Measurements from ENCODE around the gene TAF3.
"Not testable (repeated sequence)": the region's sequence is repeated elsewhere in the genome, so short reads cannot be mapped to it uniquely, and the experiment has no call there.

TAF3 gene

DNA sequence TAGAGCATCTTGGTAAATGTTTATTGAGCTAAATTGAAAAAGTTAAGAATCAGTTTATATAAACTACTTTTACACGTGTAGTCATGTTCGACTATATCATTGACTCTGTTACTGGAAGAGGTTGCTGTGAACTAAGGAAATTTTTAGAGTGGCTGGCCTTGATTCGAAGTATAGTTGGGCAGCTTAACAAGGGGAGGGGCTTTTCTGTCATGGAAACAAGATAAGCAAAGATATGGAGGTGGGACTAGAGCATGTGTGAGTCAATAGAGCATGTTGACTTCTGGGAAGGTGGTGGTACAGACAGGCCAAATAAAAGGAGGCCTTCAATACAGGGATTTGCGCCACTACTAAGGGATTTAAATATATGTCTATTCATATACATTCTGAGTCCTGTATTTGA, 22.7 kb upstream of the TAF3 start:
- DNase-seq (no peak), ATAC-seq (replicated peaks) (no peak)
- no peaks in the 10 kb centered on the region for H3K27me3 Mint-ChIP-seq
- no peaks in the 10 kb centered on the region for H3K9me3 Mint-ChIP-seq
- peak overlapping the region; percentile 10 to 19 for H3K27ac Mint-ChIP-seq
- no peak overlapping the region for H3K4me3 Mint-ChIP-seq
- H3K4me1 Mint-ChIP-seq (ENCODE audit: low read depth in 2 of 2): peaks cover 25 to 58% of the 10 kb centered on the region in 2 donors
- peaks cover 45% of the 10 kb centered on the region for H3K36me3 Mint-ChIP-seq (ENCODE audit: insufficient read depth)

- Mint-ChIP-seq H3K27me3 (no peaks in the 10 kb centered on the region), H3K27ac (no peak overlapping the region), H3K36me3 (ENCODE audit: insufficient read depth) (peaks cover 64% of the 10 kb centered on the region), H3K9me3 (no peaks in the 10 kb centered on the region), H3K4me1 (ENCODE audit: low read depth in 2 of 2) (peaks cover 20 to 39% of the 10 kb centered on the region in 2 donors), H3K4me3 (no peak overlapping the region)
- DNase-seq (no peak), ATAC-seq (replicated peaks) (no peak)
Measured at GRCh38 chr10:7797582-7797981, 20.7 kb upstream of the TAF3 start.

GRCh38 chr10:7802606-7803005, 15.7 kb upstream of the TAF3 start:
- no peak for ATAC-seq (replicated peaks)
- H3K9me3 Mint-ChIP-seq: no peaks in the 10 kb centered on the region
- peaks cover 95% of the 10 kb centered on the region for H3K36me3 Mint-ChIP-seq (ENCODE audit: insufficient read depth)

DNA sequence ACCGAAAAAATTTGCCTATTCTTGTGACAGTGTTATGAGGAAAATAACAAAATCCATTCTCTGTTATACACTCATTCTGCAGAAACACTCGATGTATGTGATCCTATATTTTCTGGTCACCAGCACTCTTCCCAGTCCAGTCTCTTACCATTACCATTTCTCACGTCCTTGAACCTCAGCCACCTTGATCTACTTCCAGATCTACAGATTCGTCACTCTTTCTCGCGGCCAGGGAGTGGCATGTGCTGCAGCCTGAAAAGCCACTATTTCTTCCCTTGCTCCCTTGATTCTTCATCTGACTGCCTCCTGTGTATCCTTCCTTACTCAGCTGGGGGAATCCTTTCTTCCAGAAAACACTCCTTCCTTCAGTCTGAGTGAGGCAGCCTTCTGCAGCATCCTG, 14.1 kb upstream of the TAF3 start:
- no peaks in the 10 kb centered on the region for H3K4me1 Mint-ChIP-seq (ENCODE audit: low read depth in 2 of 2)
- no peak overlapping the region for H3K4me3 Mint-ChIP-seq
- no peaks in the 10 kb centered on the region for H3K27me3 Mint-ChIP-seq
- DNase-seq: no peak
- peaks cover 85% of the 10 kb centered on the region for H3K36me3 Mint-ChIP-seq (ENCODE audit: insufficient read depth)
- H3K27ac Mint-ChIP-seq: no peak overlapping the region
- no peaks in the 10 kb centered on the region for H3K9me3 Mint-ChIP-seq
- no peak for ATAC-seq (replicated peaks)

More at GRCh38 chr10:7802606-7803005, 15.7 kb upstream of the TAF3 start:
- H3K4me3 Mint-ChIP-seq: no peak overlapping the region
- H3K27me3 Mint-ChIP-seq: no peaks in the 10 kb centered on the region
- DNase-seq: no peak
- no peak overlapping the region for H3K27ac Mint-ChIP-seq
- H3K4me1 Mint-ChIP-seq (ENCODE audit: low read depth in 2 of 2): no peaks in the 10 kb centered on the region

DNA sequence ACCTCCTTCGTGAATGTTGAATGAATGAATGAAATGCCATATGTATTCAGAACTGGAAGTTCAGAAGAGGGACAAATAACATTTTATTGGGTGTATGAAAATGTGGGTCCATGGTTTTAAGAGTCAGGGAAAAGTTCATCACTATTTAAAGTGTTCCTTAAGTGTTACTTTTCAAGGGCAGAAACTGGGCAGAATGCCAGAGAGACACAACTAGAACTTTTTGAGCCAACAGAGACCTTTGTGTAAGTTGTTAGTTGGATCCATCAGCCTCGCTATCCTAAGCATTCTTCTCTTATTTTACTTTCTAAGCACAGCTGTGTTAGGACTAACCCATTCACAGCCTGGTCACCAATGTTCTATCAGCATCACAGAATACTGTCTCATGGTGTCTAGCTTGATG, 13.6 kb upstream of the TAF3 start:
- no peak for ATAC-seq (replicated peaks)
- Mint-ChIP-seq H3K27ac (no peak overlapping the region), H3K4me1 (ENCODE audit: low read depth in 2 of 2) (no peaks in the 10 kb centered on the region), H3K27me3 (no peaks in the 10 kb centered on the region), H3K36me3 (ENCODE audit: insufficient read depth) (peaks cover 80% of the 10 kb centered on the region), H3K4me3 (no peak overlapping the region), H3K9me3 (no peaks in the 10 kb centered on the region)
- DNase-seq: no peak

GRCh38 chr10:7808686-7809267, 9.5 kb upstream of the TAF3 start:
- H3K36me3 Mint-ChIP-seq (ENCODE audit: insufficient read depth): peaks cover 40% of the 10 kb centered on the region

GRCh38 chr10:7810443-7810842, 7.9 kb upstream of the TAF3 start:
- H3K9me3 Mint-ChIP-seq: no peaks in the 10 kb centered on the region

More at GRCh38 chr10:7808686-7809267, 9.5 kb upstream of the TAF3 start:
- H3K4me1 Mint-ChIP-seq (ENCODE audit: low read depth in 2 of 2): no peaks in the 10 kb centered on the region
- ATAC-seq (replicated peaks): no peak
- DNase-seq: no peak
- H3K27ac Mint-ChIP-seq: no peak overlapping the region
- H3K27me3 Mint-ChIP-seq: peaks cover 0 to 7% of the 10 kb centered on the region in 2 donors
- H3K4me3 Mint-ChIP-seq: no peak overlapping the region
- no peaks in the 10 kb centered on the region for H3K9me3 Mint-ChIP-seq

DNA sequence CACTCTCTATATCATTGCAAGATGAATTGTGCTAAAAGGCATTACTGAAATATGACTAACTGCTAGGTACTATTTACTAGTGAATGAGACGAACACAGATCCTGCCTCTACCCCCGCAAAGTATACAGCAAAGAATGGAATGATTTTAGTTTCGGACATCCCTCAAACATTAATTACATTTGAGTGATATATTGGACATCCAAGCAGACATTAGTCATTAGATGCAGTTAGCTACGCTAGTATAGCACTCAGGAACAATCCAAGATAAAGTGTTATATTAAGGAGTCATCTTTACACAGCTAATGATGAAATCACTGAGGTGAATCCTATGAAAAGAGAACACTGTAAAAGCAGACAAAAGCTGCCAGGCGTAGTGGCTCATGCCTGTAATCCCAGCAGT, 7.3 kb upstream of the TAF3 start:
- no peak overlapping the region for H3K4me3 Mint-ChIP-seq
- H3K4me1 Mint-ChIP-seq (ENCODE audit: low read depth in 2 of 2): no peaks in the 10 kb centered on the region
- no peak for ATAC-seq (replicated peaks)
- no peak overlapping the region for H3K27ac Mint-ChIP-seq
- peaks cover 20% of the 10 kb centered on the region for H3K36me3 Mint-ChIP-seq (ENCODE audit: insufficient read depth)
- peaks cover 7 to 15% of the 10 kb centered on the region in 2 donors for H3K27me3 Mint-ChIP-seq
- no peak for DNase-seq
- H3K9me3 Mint-ChIP-seq: no peaks in the 10 kb centered on the region

More at GRCh38 chr10:7810443-7810842, 7.9 kb upstream of the TAF3 start:
- ATAC-seq (replicated peaks) (no peak), DNase-seq (no peak)
- no peak overlapping the region for H3K27ac Mint-ChIP-seq
- no peak overlapping the region for H3K4me3 Mint-ChIP-seq
- H3K4me1 Mint-ChIP-seq (ENCODE audit: low read depth in 2 of 2): no peaks in the 10 kb centered on the region
- peaks cover 25% of the 10 kb centered on the region for H3K36me3 Mint-ChIP-seq (ENCODE audit: insufficient read depth)
- peaks cover 7 to 12% of the 10 kb centered on the region in 2 donors for H3K27me3 Mint-ChIP-seq

- H3K27ac Mint-ChIP-seq; H3K4me3 Mint-ChIP-seq; DNase-seq; ATAC-seq (replicated peaks); H3K4me1 Mint-ChIP-seq (ENCODE audit: low read depth in 2 of 2); H3K9me3 Mint-ChIP-seq: not testable (repeated sequence)
- Mint-ChIP-seq H3K27me3 (peaks cover 7 to 21% of the 10 kb centered on the region in 2 donors), H3K36me3 (ENCODE audit: insufficient read depth) (peaks cover 13% of the 10 kb centered on the region)
Measured at GRCh38 chr10:7811743-7812142, 6.6 kb upstream of the TAF3 start.

- Mint-ChIP-seq H3K4me3 (no peak overlapping the region), H3K27ac (no peak overlapping the region), H3K36me3 (ENCODE audit: insufficient read depth) (peaks cover 10% of the 10 kb centered on the region), H3K27me3 (peaks cover 7 to 21% of the 10 kb centered on the region in 2 donors), H3K9me3 (no peaks in the 10 kb centered on the region), H3K4me1 (ENCODE audit: low read depth in 2 of 2) (peaks cover 7% of the 10 kb centered on the region in 2 donors)
- DNase-seq: no peak
- no peak for ATAC-seq (replicated peaks)
Measured at GRCh38 chr10:7813481-7813880, 4.8 kb upstream of the TAF3 start.

- peaks cover 32 to 34% of the 10 kb centered on the region in 2 donors for H3K4me1 Mint-ChIP-seq (ENCODE audit: low read depth in 2 of 2)
- peak overlapping the region; percentile 92 to 97 for H3K4me3 Mint-ChIP-seq
- peak overlapping the region in 1 of 2 donors; percentile 84 for H3K27ac Mint-ChIP-seq
- H3K9me3 Mint-ChIP-seq: no peaks in the 10 kb centered on the region
- peaks cover 7 to 21% of the 10 kb centered on the region in 2 donors for H3K27me3 Mint-ChIP-seq
- H3K36me3 Mint-ChIP-seq (ENCODE audit: insufficient read depth): peaks cover 19% of the 10 kb centered on the region
- DNase-seq: no peak
- ATAC-seq (replicated peaks): no peak
Measured at GRCh38 chr10:7817576-7817975, 729 bp upstream of the TAF3 start.

- peaks cover 32 to 34% of the 10 kb centered on the region in 2 donors for H3K4me1 Mint-ChIP-seq (ENCODE audit: low read depth in 2 of 2)
- ATAC-seq (replicated peaks) (peak; percentile 35), DNase-seq (no peak)
- H3K4me3 Mint-ChIP-seq: peak overlapping the region; percentile 92 to 97
- peaks cover 19% of the 10 kb centered on the region for H3K36me3 Mint-ChIP-seq (ENCODE audit: insufficient read depth)
- peak overlapping the region; percentile 84 to 90 for H3K27ac Mint-ChIP-seq
- no peaks in the 10 kb centered on the region for H3K9me3 Mint-ChIP-seq
- H3K27me3 Mint-ChIP-seq: peaks cover 7 to 21% of the 10 kb centered on the region in 2 donors
Measured at GRCh38 chr10:7817984-7818294, 366 bp upstream of the TAF3 start.

- no peak for ATAC-seq (replicated peaks)
- Mint-ChIP-seq H3K9me3 (no peaks in the 10 kb centered on the region), H3K27ac (peak overlapping the region; percentile 84 to 90), H3K4me3 (peak overlapping the region; percentile 92 to 97), H3K36me3 (ENCODE audit: insufficient read depth) (peaks cover 25% of the 10 kb centered on the region), H3K27me3 (peaks cover 7 to 11% of the 10 kb centered on the region in 2 donors), H3K4me1 (ENCODE audit: low read depth in 2 of 2) (peaks cover 32 to 34% of the 10 kb centered on the region in 2 donors)
- peak in 2 of 3 experiments; percentile 3 to 7 for DNase-seq
Measured at GRCh38 chr10:7819121-7819460, 786 bp downstream of the TAF3 start.

DNA sequence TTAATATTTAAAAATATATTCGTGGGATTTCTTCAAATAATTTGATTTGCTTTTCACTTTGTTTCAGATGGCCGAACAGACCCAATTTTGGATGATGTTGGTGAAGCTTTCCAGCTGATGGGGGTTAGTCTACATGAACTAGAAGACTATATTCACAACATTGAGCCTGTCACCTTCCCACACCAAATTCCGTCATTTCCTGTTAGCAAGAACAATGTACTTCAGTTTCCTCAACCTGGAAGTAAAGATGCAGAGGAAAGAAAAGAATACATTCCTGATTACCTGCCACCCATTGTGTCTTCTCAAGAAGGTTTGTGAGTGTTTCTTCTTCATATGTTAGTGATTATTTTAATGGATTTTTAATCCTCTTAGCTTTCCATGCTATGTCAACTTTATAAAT, 5.9 kb downstream of the TAF3 start:
- Mint-ChIP-seq H3K4me3 (no peak overlapping the region), H3K27me3 (no peaks in the 10 kb centered on the region), H3K4me1 (ENCODE audit: low read depth in 2 of 2) (peaks cover 36 to 50% of the 10 kb centered on the region in 2 donors), H3K27ac (no peak overlapping the region), H3K36me3 (ENCODE audit: insufficient read depth) (peaks cover 54% of the 10 kb centered on the region), H3K9me3 (no peaks in the 10 kb centered on the region)
- ATAC-seq (replicated peaks): no peak
- DNase-seq: no peak

Data from effector memory CD8-positive, alpha-beta T cell (primary cell).